OCI-LY3 (cell line): Measurements from ENCODE around the gene SH3GL3.

Experiments
- H2AFZ ChIP-seq: fragments of 200-600, 300-600 bp; shearing (Covaris generic); 2 replicates; pipeline ENCODE4 v1.6.0; 2014; ENCODE audit warnings: antibody characterized with exemption, low read depth, low read length
- H3K27ac ChIP-seq: fragments of 200-600, 300-600 bp; sonication (generic); 2 replicates; pipeline ENCODE4 v1.5.1; 2014; ENCODE audit warnings: mild to moderate bottlenecking, low read length, moderate library complexity, mixed read lengths
- H3K27me3 ChIP-seq: fragments of 200-600, 300-600 bp; sonication (generic); 2 replicates; pipeline ENCODE4 v1.6.1; 2014; ENCODE audit warnings: low read depth, low read length, mixed read lengths
- H3K36me3 ChIP-seq: fragments of 200-600, 300-600 bp; sonication (generic); replicated peaks from 2 replicates; pipeline ENCODE3; 2014; ENCODE audit warnings: low read depth, low read length, mixed read lengths
- H3K4me1 ChIP-seq: fragments of 300-600, 200-600 bp; sonication (generic); 2 replicates; pipeline ENCODE4 v1.6.1; 2014; ENCODE audit warnings: low read length, mixed read lengths
- H3K4me2 ChIP-seq: fragments of 200-600, 300-600 bp; sonication (generic); 2 replicates; pipeline ENCODE4 v1.6.1; 2014; ENCODE audit warnings: low read length, mixed read lengths
- H3K4me3 ChIP-seq: fragments of 300-600, 200-600 bp; sonication (generic); 2 replicates; pipeline ENCODE4 v1.5.1; 2014; ENCODE audit warnings: antibody characterized with exemption, mild to moderate bottlenecking, low read length, moderate library complexity
- H3K79me2 ChIP-seq: fragments of 300-600, 200-600 bp; shearing (Covaris generic); 2 replicates; pipeline ENCODE4 v1.6.1; 2014; ENCODE audit warnings: mild to moderate bottlenecking, low read length, mixed read lengths
- H3K9ac ChIP-seq: fragments of 300-600, 200-600 bp; shearing (Covaris generic); 2 replicates; pipeline ENCODE4 v1.6.0; 2014; ENCODE audit warnings: mild to moderate bottlenecking, low read length, moderate library complexity
- H3K9me3 ChIP-seq: fragments of 200-600, 300-600 bp; shearing (Covaris generic); 2 replicates; pipeline ENCODE4 v1.6.1; 2014; ENCODE audit warnings: low read length, mixed read lengths; ENCODE audit not compliant: insufficient read depth
- H4K20me1 ChIP-seq: fragments of 200-600, 300-600 bp; sonication (generic); 2 replicates; pipeline ENCODE4 v1.6.1; 2016; ENCODE audit warnings: low read length, mixed read lengths; ENCODE audit not compliant: insufficient read depth
- CTCF ChIP-seq: fragments of 200-600, 300-600 bp; sonication (generic); IDR thresholded peaks from 2 replicates; pipeline ENCODE4 v1.5.1; 2014; ENCODE audit warnings: antibody characterized with exemption, low read length, low read depth
- EZH2phosphoT487 ChIP-seq: fragments of 200-600 bp; shearing (Covaris generic); IDR thresholded peaks from 2 replicates; pipeline ENCODE4 v1.6.1; 2018; ENCODE audit warnings: antibody characterized with exemption, mixed run types, low read depth

Gene SH3GL3

GRCh38 chr15:83592370-83593040 is 145.4 kb downstream of the SH3GL3 start:
- Histone ChIP-seq H3K4me2 (no peak overlapping the region), H3K27ac (no peak overlapping the region), H3K9me3 (no peaks in the 10 kb centered on the region), H4K20me1 (no peaks in the 10 kb centered on the region), H3K9ac (no peak overlapping the region), H3K4me1 (no peaks in the 10 kb centered on the region), H2AFZ (no peak overlapping the region), H3K4me3 (no peak overlapping the region), H3K27me3 (no peaks in the 10 kb centered on the region), H3K36me3 (no peaks in the 10 kb centered on the region), H3K79me2 (no peaks in the 10 kb centered on the region)
- TF ChIP-seq EZH2phosphoT487: no peak
- TF ChIP-seq CTCF: no peak

GRCh38 chr15:83595191-83595590 is 148.1 kb downstream of the SH3GL3 start:
- H4K20me1 ChIP-seq: no peaks in the 10 kb centered on the region
- no peaks in the 10 kb centered on the region for H3K9me3 ChIP-seq
- no peaks in the 10 kb centered on the region for H3K4me1 ChIP-seq
- no peaks in the 10 kb centered on the region for H3K79me2 ChIP-seq
- H3K36me3 ChIP-seq: no peaks in the 10 kb centered on the region
- H2AFZ ChIP-seq: no peak overlapping the region
- no peak overlapping the region for H3K4me2 ChIP-seq
- no peaks in the 10 kb centered on the region for H3K27me3 ChIP-seq
- no peak overlapping the region for H3K27ac ChIP-seq
- TF ChIP-seq CTCF (no peak), EZH2phosphoT487 (no peak)
- no peak overlapping the region for H3K9ac ChIP-seq
- no peak overlapping the region for H3K4me3 ChIP-seq

- Histone ChIP-seq H3K4me3 (no peak overlapping the region), H3K4me2 (no peak overlapping the region), H3K27ac (no peak overlapping the region), H2AFZ (no peak overlapping the region), H3K9ac (no peak overlapping the region), H4K20me1 (no peaks in the 10 kb centered on the region), H3K27me3 (no peaks in the 10 kb centered on the region), H3K9me3 (no peaks in the 10 kb centered on the region), H3K36me3 (no peaks in the 10 kb centered on the region), H3K4me1 (no peaks in the 10 kb centered on the region), H3K79me2 (no peaks in the 10 kb centered on the region)
- TF ChIP-seq CTCF (no peak), EZH2phosphoT487 (no peak)
These were observed 150.9 kb downstream of the SH3GL3 start for GRCh38 chr15:83598031-83598430.

GRCh38 chr15:83602021-83602420 is 154.9 kb downstream of the SH3GL3 start:
- H3K4me1 ChIP-seq: no peaks in the 10 kb centered on the region
- peaks cover 19% of the 10 kb centered on the region for H3K27me3 ChIP-seq
- H3K9ac ChIP-seq: no peak overlapping the region
- no peak overlapping the region for H3K4me3 ChIP-seq
- H3K27ac ChIP-seq: no peak overlapping the region
- H3K79me2 ChIP-seq: no peaks in the 10 kb centered on the region
- H3K36me3 ChIP-seq: no peaks in the 10 kb centered on the region
- no peaks in the 10 kb centered on the region for H3K9me3 ChIP-seq
- TF ChIP-seq EZH2phosphoT487: no peak
- no peak for TF ChIP-seq CTCF
- H4K20me1 ChIP-seq: no peaks in the 10 kb centered on the region
- no peak overlapping the region for H2AFZ ChIP-seq
- H3K4me2 ChIP-seq: no peak overlapping the region
